ENCODE data around the gene KLHL17.
"Not testable (repeated sequence)": the region's sequence is repeated elsewhere in the genome, so short reads cannot be mapped to it uniquely, and the experiment has no call there.

Gene KLHL17

GRCh38 chr1:973459-974292, 13.3 kb downstream of the KLHL17 start:
- in situ Hi-C loops (cut with HindIII; ENCODE audit: low sequenced_read_pairs), result no loop called here
- H3K4me3 ChIP-seq (ENCODE audit: low read depth, low read length), result no peak overlapping the region
- DNase-seq (ENCODE audit: low read depth, low spot score), result no peak
- TF ChIP-seq, protein P1, sequence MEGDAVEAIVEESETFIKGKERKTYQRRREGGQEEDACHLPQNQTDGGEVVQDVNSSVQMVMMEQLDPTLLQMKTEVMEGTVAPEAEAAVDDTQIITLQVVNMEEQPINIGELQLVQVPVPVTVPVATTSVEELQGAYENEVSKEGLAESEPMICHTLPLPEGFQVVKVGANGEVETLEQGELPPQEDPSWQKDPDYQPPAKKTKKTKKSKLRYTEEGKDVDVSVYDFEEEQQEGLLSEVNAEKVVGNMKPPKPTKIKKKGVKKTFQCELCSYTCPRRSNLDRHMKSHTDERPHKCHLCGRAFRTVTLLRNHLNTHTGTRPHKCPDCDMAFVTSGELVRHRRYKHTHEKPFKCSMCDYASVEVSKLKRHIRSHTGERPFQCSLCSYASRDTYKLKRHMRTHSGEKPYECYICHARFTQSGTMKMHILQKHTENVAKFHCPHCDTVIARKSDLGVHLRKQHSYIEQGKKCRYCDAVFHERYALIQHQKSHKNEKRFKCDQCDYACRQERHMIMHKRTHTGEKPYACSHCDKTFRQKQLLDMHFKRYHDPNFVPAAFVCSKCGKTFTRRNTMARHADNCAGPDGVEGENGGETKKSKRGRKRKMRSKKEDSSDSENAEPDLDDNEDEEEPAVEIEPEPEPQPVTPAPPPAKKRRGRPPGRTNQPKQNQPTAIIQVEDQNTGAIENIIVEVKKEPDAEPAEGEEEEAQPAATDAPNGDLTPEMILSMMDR (IDR thresholded peaks at IDR 0.05; ENCODE audit: low read depth, low read length), result no peak

GRCh38 chr1:974293-974640, 13.9 kb downstream of the KLHL17 start:
- no peak overlapping the region for H3K4me3 ChIP-seq (ENCODE audit: low read depth, low read length)
- TF ChIP-seq, protein P1 (IDR thresholded peaks at IDR 0.05; ENCODE audit: low read depth, low read length), result no peak
- DNase-seq (ENCODE audit: low read depth, low spot score), result no peak
- in situ Hi-C loops (cut with HindIII; ENCODE audit: low sequenced_read_pairs), result no loop called here

DNA sequence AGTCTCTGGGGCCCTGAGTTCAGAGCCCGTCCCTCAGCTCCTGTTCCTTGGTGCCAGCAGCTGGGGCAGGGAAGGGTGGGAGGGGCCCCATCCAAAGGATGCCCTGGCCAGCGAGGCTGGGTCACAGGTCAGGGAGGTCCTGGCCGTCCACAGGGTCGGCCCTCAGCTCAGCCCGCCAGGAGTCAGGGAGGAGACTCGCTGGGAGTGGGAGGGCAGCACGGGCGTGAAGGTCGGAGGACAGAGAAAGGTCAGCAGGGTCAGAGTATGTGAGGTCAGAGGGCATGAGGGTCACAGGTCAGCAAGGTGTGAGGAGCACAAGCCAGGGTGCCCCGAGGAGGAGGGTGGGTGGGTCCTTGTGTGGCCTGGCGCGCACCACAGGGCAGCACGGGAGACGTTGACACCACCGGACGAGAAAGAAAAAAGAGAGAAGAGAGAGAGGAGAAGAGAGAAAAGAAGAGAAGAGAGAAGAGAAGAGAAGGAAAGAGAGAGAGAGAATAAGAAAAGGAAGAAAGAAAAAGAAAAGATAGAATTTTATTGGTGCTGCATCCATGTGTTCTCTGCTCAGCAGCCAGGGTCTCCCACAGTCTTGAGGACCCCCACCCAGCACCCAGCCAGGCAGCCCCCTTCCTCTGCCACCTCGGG, 14.4 kb downstream of the KLHL17 start:
- TF ChIP-seq, protein P1 (IDR thresholded peaks at IDR 0.05; ENCODE audit: low read depth, low read length), result no peak
- H3K4me3 ChIP-seq (ENCODE audit: low read depth, low read length), result no peak overlapping the region
- in situ Hi-C loops (cut with HindIII; ENCODE audit: low sequenced_read_pairs), result no loop called here
- no peak for DNase-seq (ENCODE audit: low read depth, low spot score)

- in situ Hi-C loops (cut with HindIII; ENCODE audit: low sequenced_read_pairs), result no loop called here
- H3K4me3 ChIP-seq (ENCODE audit: low read depth, low read length), result no peak overlapping the region
- TF ChIP-seq, protein P1 (IDR thresholded peaks at IDR 0.05; ENCODE audit: low read depth, low read length), result no peak
- no peak for DNase-seq (ENCODE audit: low read depth, low spot score)
Measured at GRCh38 chr1:975365-975764, 15.0 kb downstream of the KLHL17 start.

DNA sequence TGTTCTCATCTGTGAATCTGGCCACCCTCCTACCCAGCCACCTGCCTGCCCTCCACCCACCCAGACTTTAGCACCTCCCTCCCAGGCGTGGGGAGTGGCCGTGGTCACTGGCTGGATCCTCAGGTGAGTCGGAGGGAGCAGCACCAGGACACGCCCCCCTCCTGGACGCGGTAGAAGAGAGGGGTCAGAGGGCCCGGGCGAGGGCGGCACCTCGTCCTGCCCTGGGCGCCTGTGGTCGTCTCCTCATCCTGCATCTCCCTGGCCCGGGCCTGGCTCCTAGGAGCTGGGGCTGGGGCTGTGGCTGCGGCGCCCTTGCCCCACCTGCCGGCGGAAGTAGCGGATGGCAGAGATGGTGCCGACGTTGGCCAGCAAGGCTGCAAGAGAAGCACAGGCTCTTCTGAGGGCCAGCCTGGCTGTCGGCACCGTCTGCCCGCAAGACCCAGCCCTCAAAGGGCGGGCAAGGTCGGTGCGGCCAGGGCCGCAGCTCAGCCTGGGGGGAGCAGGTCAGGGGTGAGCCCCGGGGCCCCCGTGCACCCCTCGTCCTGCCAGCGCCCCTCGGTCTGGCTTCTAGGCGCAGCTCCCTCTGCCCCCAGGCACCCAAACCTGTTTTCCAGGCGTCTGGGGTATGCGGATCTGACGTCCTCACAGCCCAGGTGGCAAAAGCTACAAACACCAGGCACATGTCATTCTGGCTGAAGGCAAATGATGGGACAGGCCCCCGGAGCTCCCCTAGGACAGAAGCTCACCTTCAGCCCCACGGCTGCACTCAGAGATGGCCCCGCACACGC, 15.7 kb downstream of the KLHL17 start:
- peak; percentile 73 for DNase-seq (ENCODE audit: low read depth, low spot score)
- TF ChIP-seq, protein P1 (IDR thresholded peaks at IDR 0.05; ENCODE audit: low read depth, low read length), result peak; percentile 83
- in situ Hi-C loops (cut with HindIII; ENCODE audit: low sequenced_read_pairs), result no loop called here
- H3K4me3 ChIP-seq (ENCODE audit: low read depth, low read length), result no peak overlapping the region

DNA sequence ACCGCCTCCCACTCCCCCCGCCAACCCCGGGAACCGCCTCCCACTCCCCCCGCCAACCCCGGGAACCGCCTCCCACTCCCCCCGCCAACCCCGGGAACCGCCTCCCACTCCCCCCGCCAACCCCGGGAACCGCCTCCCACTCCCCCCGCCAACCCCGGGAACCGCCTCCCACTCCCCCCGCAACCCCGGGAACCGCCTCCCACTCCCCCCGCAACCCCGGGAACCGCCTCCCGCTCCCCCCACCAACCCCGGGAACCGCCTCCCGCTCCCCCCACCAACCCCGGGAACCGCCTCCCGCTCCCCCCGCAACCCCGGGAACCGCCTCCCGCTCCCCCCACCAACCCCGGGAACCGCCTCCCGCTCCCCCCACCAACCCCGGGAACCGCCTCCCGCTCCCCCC, 16.4 kb downstream of the KLHL17 start:
- DNase-seq (ENCODE audit: low read depth, low spot score); in situ Hi-C loops (cut with HindIII; ENCODE audit: low sequenced_read_pairs): not testable (repeated sequence)

More for the DNA sequence above, 16.4 kb downstream of the KLHL17 start:
- H3K4me3 ChIP-seq (ENCODE audit: low read depth, low read length), result not testable (repeated sequence)

Data from astrocyte of the spinal cord (primary cell).